Measurements from ENCODE around the gene PDGFRB.

DNA sequence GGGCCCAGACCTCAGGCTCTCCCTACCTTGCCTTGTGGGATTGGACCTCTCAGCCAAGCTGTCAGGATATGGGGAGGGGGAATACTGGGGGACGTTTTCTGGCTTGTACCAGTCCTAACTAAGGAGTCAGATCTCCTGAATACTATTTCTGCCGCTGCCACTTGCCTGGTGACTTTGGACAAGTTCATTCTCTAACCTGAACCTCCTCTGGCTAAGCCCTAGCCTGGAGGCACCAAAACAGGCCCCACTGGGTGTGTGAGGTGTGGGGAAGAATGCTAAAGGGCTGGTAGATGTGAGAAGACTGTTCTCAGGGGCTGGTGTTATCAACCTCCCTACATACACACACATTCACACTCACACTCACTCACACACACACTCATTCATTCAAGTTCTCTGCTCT lies 35.3 kb upstream of the PDGFRB start:
- TF ChIP-seq CTCF (IDR thresholded peaks at IDR 0.05) (no peak), POLR2A (IDR thresholded peaks at IDR 0.05) (no peak)

Measured in body of pancreas (tissue), 4 donors.